Central memory CD8-positive, alpha-beta T cell (primary cell): ENCODE measurements around the gene DPYD.

ENCODE experiments used
- ATAC-seq: fragments of 150-1000 bp; cut with Tn5 transposase; replicated peaks from 2 replicates; pipeline ENCODE4 v1.10.0; 2022; ENCODE audit warnings: mild to moderate bottlenecking, moderate FRiP score, moderate number of reproducible peaks; ENCODE audit not compliant: poor library complexity, severe bottlenecking; ENCODE audit errors: extremely low read depth
- DNase-seq, 2 donors: peaks; one replicate each; pipeline ENCODE4 v3.0.0; 2021; ENCODE audit warnings: low spot score in 2 of 2
- H3K27ac Mint-ChIP-seq: one replicate; pipeline ENCODE4 v1.8.0; 2022; ENCODE audit warnings: low read depth, mild to moderate bottlenecking, moderate library complexity, mixed read lengths
- H3K27me3 Mint-ChIP-seq: one replicate; pipeline ENCODE4 v1.8.0; 2022; ENCODE audit warnings: mixed read lengths
- H3K36me3 Mint-ChIP-seq: one replicate; pipeline ENCODE4 v1.8.0; 2022; ENCODE audit warnings: mild to moderate bottlenecking, moderate library complexity, mixed read lengths; ENCODE audit not compliant: insufficient read depth
- H3K4me1 Mint-ChIP-seq: one replicate; pipeline ENCODE4 v1.8.0; 2022; ENCODE audit warnings: mixed read lengths
- H3K4me3 Mint-ChIP-seq: one replicate; pipeline ENCODE4 v1.8.0; 2022; ENCODE audit warnings: mild to moderate bottlenecking, moderate library complexity, mixed read lengths
- H3K9me3 Mint-ChIP-seq: one replicate; pipeline ENCODE4 v1.8.0; 2022; ENCODE audit warnings: mixed read lengths

Gene DPYD

GRCh38 chr1:97758541-97759057 is 162.2 kb downstream of the DPYD start:
- no peaks in the 10 kb centered on the region for H3K27me3 Mint-ChIP-seq
- no peaks in the 10 kb centered on the region for H3K36me3 Mint-ChIP-seq
- peaks cover 15% of the 10 kb centered on the region for H3K4me1 Mint-ChIP-seq
- no peaks in the 10 kb centered on the region for H3K9me3 Mint-ChIP-seq
- no peak overlapping the region for H3K4me3 Mint-ChIP-seq
- no peak overlapping the region for H3K27ac Mint-ChIP-seq
- ATAC-seq, result no peak
- no peak for DNase-seq

- Mint-ChIP-seq H3K9me3 (no peaks in the 10 kb centered on the region), H3K4me1 (peaks cover 11% of the 10 kb centered on the region), H3K27me3 (no peaks in the 10 kb centered on the region), H3K36me3 (no peaks in the 10 kb centered on the region), H3K27ac (no peak overlapping the region), H3K4me3 (no peak overlapping the region)
- ATAC-seq (no peak), DNase-seq (no peak)
Observed at GRCh38 chr1:97745912-97746311, 174.9 kb downstream of the DPYD start.

- Mint-ChIP-seq H3K27me3 (no peaks in the 10 kb centered on the region), H3K4me1 (peaks cover 15% of the 10 kb centered on the region), H3K9me3 (no peaks in the 10 kb centered on the region), H3K4me3 (no peak overlapping the region), H3K27ac (no peak overlapping the region), H3K36me3 (no peaks in the 10 kb centered on the region)
- DNase-seq, result no peak
- no peak for ATAC-seq
Observed at GRCh38 chr1:97744977-97745376, 175.9 kb downstream of the DPYD start.

- no peak overlapping the region for H3K4me3 Mint-ChIP-seq
- no peak overlapping the region for H3K27ac Mint-ChIP-seq
- no peak for ATAC-seq
- H3K4me1 Mint-ChIP-seq, result peaks cover 15% of the 10 kb centered on the region
- no peaks in the 10 kb centered on the region for H3K27me3 Mint-ChIP-seq
- no peaks in the 10 kb centered on the region for H3K36me3 Mint-ChIP-seq
- DNase-seq, result no peak
- no peaks in the 10 kb centered on the region for H3K9me3 Mint-ChIP-seq
Observed at GRCh38 chr1:97743129-97743528, 177.7 kb downstream of the DPYD start.

GRCh38 chr1:97740891-97741290 is 179.9 kb downstream of the DPYD start:
- Mint-ChIP-seq H3K4me1 (peaks cover 11% of the 10 kb centered on the region), H3K4me3 (no peak overlapping the region), H3K36me3 (no peaks in the 10 kb centered on the region), H3K27ac (no peak overlapping the region), H3K9me3 (no peaks in the 10 kb centered on the region), H3K27me3 (no peaks in the 10 kb centered on the region)
- no peak for ATAC-seq
- DNase-seq, result no peak

GRCh38 chr1:97739596-97740103 is 181.2 kb downstream of the DPYD start:
- DNase-seq, result no peak
- Mint-ChIP-seq H3K27ac (no peak overlapping the region), H3K27me3 (no peaks in the 10 kb centered on the region), H3K4me3 (no peak overlapping the region), H3K4me1 (peaks cover 11% of the 10 kb centered on the region), H3K9me3 (no peaks in the 10 kb centered on the region), H3K36me3 (no peaks in the 10 kb centered on the region)
- no peak for ATAC-seq

GRCh38 chr1:97738270-97738669 is 182.6 kb downstream of the DPYD start:
- ATAC-seq (no peak), DNase-seq (no peak)
- Mint-ChIP-seq H3K4me3 (no peak overlapping the region), H3K9me3 (no peaks in the 10 kb centered on the region), H3K36me3 (no peaks in the 10 kb centered on the region), H3K4me1 (peaks cover 11% of the 10 kb centered on the region), H3K27ac (no peak overlapping the region), H3K27me3 (no peaks in the 10 kb centered on the region)

GRCh38 chr1:97730271-97730670 is 190.6 kb downstream of the DPYD start:
- Mint-ChIP-seq H3K36me3 (no peaks in the 10 kb centered on the region), H3K9me3 (no peaks in the 10 kb centered on the region), H3K27me3 (no peaks in the 10 kb centered on the region), H3K4me1 (no peaks in the 10 kb centered on the region), H3K4me3 (no peak overlapping the region), H3K27ac (no peak overlapping the region)
- ATAC-seq, result no peak
- no peak for DNase-seq

- no peak overlapping the region for H3K4me3 Mint-ChIP-seq
- no peaks in the 10 kb centered on the region for H3K9me3 Mint-ChIP-seq
- no peak for ATAC-seq
- no peak overlapping the region for H3K27ac Mint-ChIP-seq
- no peak for DNase-seq
- peaks cover 10% of the 10 kb centered on the region for H3K4me1 Mint-ChIP-seq
- H3K36me3 Mint-ChIP-seq, result no peaks in the 10 kb centered on the region
- no peaks in the 10 kb centered on the region for H3K27me3 Mint-ChIP-seq
Observed at GRCh38 chr1:97728436-97728835, 192.4 kb downstream of the DPYD start.

GRCh38 chr1:97727029-97727428 is 193.8 kb downstream of the DPYD start:
- Mint-ChIP-seq H3K27ac (no peak overlapping the region), H3K9me3 (no peaks in the 10 kb centered on the region), H3K27me3 (no peaks in the 10 kb centered on the region), H3K36me3 (no peaks in the 10 kb centered on the region), H3K4me1 (peaks cover 10% of the 10 kb centered on the region), H3K4me3 (no peak overlapping the region)
- no peak for ATAC-seq
- DNase-seq, result no peak

GRCh38 chr1:97726386-97726785 is 194.4 kb downstream of the DPYD start:
- Mint-ChIP-seq H3K27ac (no peak overlapping the region), H3K9me3 (no peaks in the 10 kb centered on the region), H3K36me3 (no peaks in the 10 kb centered on the region), H3K4me3 (no peak overlapping the region), H3K4me1 (peaks cover 10% of the 10 kb centered on the region), H3K27me3 (no peaks in the 10 kb centered on the region)
- DNase-seq (no peak), ATAC-seq (no peak)

GRCh38 chr1:97721221-97721620 is 199.6 kb downstream of the DPYD start:
- Mint-ChIP-seq H3K9me3 (no peaks in the 10 kb centered on the region), H3K4me1 (peaks cover 10% of the 10 kb centered on the region), H3K4me3 (no peak overlapping the region), H3K27ac (no peak overlapping the region), H3K36me3 (peaks cover 14% of the 10 kb centered on the region), H3K27me3 (no peaks in the 10 kb centered on the region)
- no peak for ATAC-seq
- DNase-seq, result no peak

GRCh38 chr1:97712980-97713379 is 207.9 kb downstream of the DPYD start:
- H3K27ac Mint-ChIP-seq, result no peak overlapping the region
- DNase-seq, result no peak
- no peaks in the 10 kb centered on the region for H3K9me3 Mint-ChIP-seq
- H3K36me3 Mint-ChIP-seq, result peaks cover 5% of the 10 kb centered on the region
- no peaks in the 10 kb centered on the region for H3K27me3 Mint-ChIP-seq
- no peaks in the 10 kb centered on the region for H3K4me1 Mint-ChIP-seq
- no peak for ATAC-seq
- no peak overlapping the region for H3K4me3 Mint-ChIP-seq

- no peak overlapping the region for H3K27ac Mint-ChIP-seq
- peaks cover 3% of the 10 kb centered on the region for H3K36me3 Mint-ChIP-seq
- no peaks in the 10 kb centered on the region for H3K27me3 Mint-ChIP-seq
- H3K9me3 Mint-ChIP-seq, result no peaks in the 10 kb centered on the region
- no peaks in the 10 kb centered on the region for H3K4me1 Mint-ChIP-seq
- no peak for ATAC-seq
- no peak overlapping the region for H3K4me3 Mint-ChIP-seq
- DNase-seq, result no peak
Observed at GRCh38 chr1:97711858-97712257, 209.0 kb downstream of the DPYD start.
